Endothelial cell of umbilical vein (primary cell): ENCODE measurements around the gene MALRD1. TPM values are rescaled to one million over a fixed set of nuclear protein-coding genes. Genes with fewer than 3 reads are reported as not detected.

Experiments used
- BruUV-seq: library from RNA; stranded (reverse); fragments of 400-500 nt; replicated peaks from 2 replicates; lab custom pipeline; 2021; lab: Mats Ljungman, UMichigan
- CTCF ChIA-PET: fragments of 300-600, 350-600 bp; sonication (Branson Sonifier 250); formaldehyde crosslinking; loops from one replicate; lab custom pipeline; 2021; ENCODE audit warnings: antibody characterized with exemption, inconsistent platforms; lab: Charles Lee
- POLR2A ChIA-PET: fragments of 300-600, 350-600 bp; sonication (Branson Sonifier 250); formaldehyde crosslinking; loops from one replicate; lab custom pipeline; 2021; ENCODE audit warnings: antibody characterized with exemption, inconsistent platforms; lab: Charles Lee
- DNase-seq: peaks from one replicate; pipeline ENCODE4 v3.0.0-alpha.2; 2011; ENCODE audit warnings: low read depth, low spot score
- FAIRE-seq: peaks from 2 replicates; lab custom pipeline; 2011; peaks lifted over from hg19 to GRCh38; lab: Jason Lieb, UNC
- H2AFZ ChIP-seq: 2 replicates; pipeline ENCODE4 v1.6.0; 2012; ENCODE audit warnings: low read depth, low read length, control low read depth, inconsistent platforms
- H3K27ac ChIP-seq: 2 replicates; pipeline ENCODE4 v1.5.1; 2011; ENCODE audit warnings: low read depth, mild to moderate bottlenecking, control low read depth, low read length, moderate library complexity; ENCODE audit not compliant: insufficient read depth
- H3K27me3 ChIP-seq, 2 experiments: 2 replicates each; pipeline versions ENCODE4 v1.6.0 to v1.6.1; 2011; ENCODE audit warnings: low read length in 2 of 2, mixed read lengths in 1 of 2; ENCODE audit not compliant: control insufficient read depth in 2 of 2, insufficient read depth in 2 of 2
- H3K36me3 ChIP-seq, 2 experiments: 2 replicates in 1 of 2; 3 replicates in 1 of 2; pipeline ENCODE4 v1.5.1; 2011; ENCODE audit warnings: low read length in 2 of 2, mild to moderate bottlenecking in 1 of 2, moderate library complexity in 1 of 2; ENCODE audit not compliant: control insufficient read depth in 2 of 2, insufficient read depth in 2 of 2; ENCODE audit errors: extremely low read depth in 1 of 2
- H3K4me1 ChIP-seq: 3 replicates; pipeline ENCODE4 v1.5.1; 2011; ENCODE audit warnings: mild to moderate bottlenecking, low read length; ENCODE audit not compliant: control insufficient read depth, insufficient read depth; ENCODE audit errors: extremely low read depth
- H3K4me2 ChIP-seq: 2 replicates; pipeline ENCODE4 v1.6.1; 2011; ENCODE audit warnings: low read length, control low read depth, mixed read lengths; ENCODE audit not compliant: insufficient read depth
- H3K4me3 ChIP-seq, 3 experiments: fragments of 200-600 bp in 1 of 3; sonication (generic), shearing (Covaris generic) in 1 of 3; replicated peaks in 1 of 3; 2 replicates each; pipeline ENCODE4 v1.5.1; 2011 to 2016; ENCODE audit warnings: control low read depth in 3 of 3, low read length in 3 of 3, mild to moderate bottlenecking in 2 of 3, inconsistent platforms in 1 of 3, low read depth in 1 of 3, moderate library complexity in 1 of 3; ENCODE audit not compliant: insufficient read depth in 1 of 3
- H3K79me2 ChIP-seq: 2 replicates; pipeline ENCODE4 v1.6.0; 2012; ENCODE audit warnings: low read length, inconsistent platforms; ENCODE audit not compliant: control insufficient read depth, insufficient read depth
- H3K9ac ChIP-seq: replicated peaks from 2 replicates; pipeline ENCODE3; 2011; ENCODE audit warnings: low read length, control low read depth; ENCODE audit not compliant: insufficient read depth; ENCODE audit errors: extremely low read depth
- H3K9me1 ChIP-seq: replicated peaks from 3 replicates; pipeline ENCODE4 v1.6.0; 2011; ENCODE audit warnings: mild to moderate bottlenecking, low read length; ENCODE audit not compliant: control insufficient read depth, insufficient read depth; ENCODE audit errors: extremely low read depth
- H3K9me3 ChIP-seq: replicated peaks from 2 replicates; pipeline ENCODE4 v1.5.1; 2012; ENCODE audit warnings: low read length, inconsistent platforms; ENCODE audit not compliant: control insufficient read depth, insufficient read depth
- H4K20me1 ChIP-seq: replicated peaks from 2 replicates; pipeline ENCODE3; 2011; ENCODE audit warnings: mild to moderate bottlenecking, low read length; ENCODE audit not compliant: control insufficient read depth, insufficient read depth; ENCODE audit errors: extremely low read depth
- CTCF ChIP-seq, 2 donors: IDR thresholded peaks; 1 replicate in 1 of 2; 2 replicates in 1 of 2; pipeline ENCODE4 v1.5.1; 2011; ENCODE audit warnings: low read length in 2 of 2, mild to moderate bottlenecking in 2 of 2, moderate library complexity in 2 of 2, control low read depth in 1 of 2, inconsistent platforms in 1 of 2, low read depth in 1 of 2; ENCODE audit not compliant: insufficient read depth in 1 of 2; ENCODE audit errors: extremely low read depth in 1 of 2
- EZH2 ChIP-seq: IDR thresholded peaks from 2 replicates; pipeline ENCODE4 v1.6.1; 2012; ENCODE audit warnings: borderline replicate concordance, low read depth, mild to moderate bottlenecking, moderate library complexity, low read length, inconsistent platforms; ENCODE audit not compliant: severe bottlenecking
- FOS ChIP-seq: IDR thresholded peaks from 2 replicates; pipeline ENCODE4 v1.6.1; 2011; ENCODE audit warnings: mild to moderate bottlenecking, low read length, moderate library complexity, borderline replicate concordance; ENCODE audit not compliant: insufficient read depth
- GATA2 ChIP-seq: IDR thresholded peaks from 2 replicates; pipeline ENCODE4 v1.7.0; 2011; ENCODE audit warnings: low read depth, mild to moderate bottlenecking, moderate library complexity, mixed read lengths, low read length; ENCODE audit not compliant: insufficient read length, insufficient read depth
- JUN ChIP-seq: IDR thresholded peaks from 2 replicates; pipeline ENCODE4 v1.6.1; 2011; ENCODE audit warnings: borderline replicate concordance, low read depth; ENCODE audit not compliant: insufficient read length, insufficient read depth
- MAX ChIP-seq: IDR thresholded peaks from 2 replicates; pipeline ENCODE4 v1.6.1; 2011; ENCODE audit not compliant: insufficient read depth, insufficient read length
- MYC ChIP-seq: IDR thresholded peaks from one replicate; pipeline ENCODE4 v1.6.1; 2011; ENCODE audit warnings: mild to moderate bottlenecking, low read depth, low read length
- POLR2A ChIP-seq: IDR thresholded peaks from 2 replicates; pipeline ENCODE4 v1.6.1; 2012; ENCODE audit warnings: low read depth, mild to moderate bottlenecking, control low read depth, low read length
- POLR2AphosphoS5 ChIP-seq: IDR thresholded peaks from 2 replicates; pipeline ENCODE4 v1.6.1; 2012; ENCODE audit warnings: low read depth, mild to moderate bottlenecking, control low read depth, low read length, moderate library complexity; ENCODE audit not compliant: insufficient read depth
- dilution Hi-C: fragments of 300-500 bp; cut with MboI; formaldehyde crosslinking; loops from one replicate; pipeline ENCODE4 v1.15.0; 2019; ENCODE audit warnings: low sequenced_read_pairs; ENCODE audit not compliant: extremely low pct_ligation_motif_present
- intact Hi-C: fragments of 100-400 bp; cut with micrococcal nuclease; formaldehyde crosslinking; loops from one replicate; pipeline ENCODE4 v1.10.0; 2022
- polyA plus RNA-seq, 4 experiments: library from polyadenylated mRNA; depleted of rRNA in 3 of 4; stranded (reverse) in 3 of 4; unstranded in 1 of 4; fragments of >200 nt; gene quantifications; 2 replicates each; pipeline versions ENCODE4 v1.2.1 to v1.2.3, GENCODE V29; 2011 to 2012; ENCODE audit warnings: missing spikeins in 1 of 4
- total RNA-seq: library from RNA; stranded (reverse); gene quantifications from 2 replicates; pipeline ENCODE4 v1.2.3, GENCODE V29; 2021

MALRD1 gene
- total and polyA plus RNA-seq, 2 donors (not counting 3 experiments of a cell fraction or from before 2014, with no cell fraction given), result not detected

GRCh38 chr10:19204246-19204917 is 155.8 kb downstream of the MALRD1 start:
- no peak overlapping the region for H3K4me3 ChIP-seq
- H3K27ac ChIP-seq, result no peak overlapping the region
- no peak overlapping the region for H3K4me2 ChIP-seq
- H3K79me2 ChIP-seq, result no peaks in the 10 kb centered on the region
- no peaks in the 10 kb centered on the region for H3K9me1 ChIP-seq
- H3K9me3 ChIP-seq, result peaks cover 3% of the 10 kb centered on the region
- H4K20me1 ChIP-seq, result no peaks in the 10 kb centered on the region
- TF ChIP-seq POLR2AphosphoS5 (no peak), JUN (no peak), MAX (no peak), FOS (no peak), EZH2 (no peak), MYC (no peak), CTCF (IDR thresholded peaks at IDR 0.05; ENCODE audit: extremely low read depth in 1 of 2, insufficient read depth in 1 of 2, low read depth in 1 of 2, low read length in 2 of 2) (no peak), GATA2 (no peak), POLR2A (no peak)
- no peaks in the 10 kb centered on the region for H3K36me3 ChIP-seq
- no peak for FAIRE-seq
- intact Hi-C loops (no loop called here), dilution Hi-C loops (no loop called here)
- no TSS peak for BruUV-seq
- H3K9ac ChIP-seq, result no peak overlapping the region
- H3K4me1 ChIP-seq, result no peaks in the 10 kb centered on the region
- no peak for DNase-seq
- no peaks in the 10 kb centered on the region for H3K27me3 ChIP-seq
- no peak overlapping the region for H2AFZ ChIP-seq
- ChIA-PET POLR2A (no interaction called here), CTCF (no interaction called here)
